ENCODE measurements around the gene TRIP10.
A peak's percentile ranks its signal among the peaks of the same experiment; 100 is the strongest.
"Not testable (repeated sequence)": the region's sequence is repeated elsewhere in the genome, so short reads cannot be mapped to it uniquely, and the experiment has no call there.

The TRIP10 gene

GRCh38 chr19:6768236-6768785, 28.8 kb downstream of the TRIP10 start:
- DNase-seq (ENCODE audit: low read depth in 2 of 2): no peak

GRCh38 chr19:6769006-6769619, 29.6 kb downstream of the TRIP10 start:
- no peak for DNase-seq (ENCODE audit: low read depth in 2 of 2)

- not testable (repeated sequence) for DNase-seq (ENCODE audit: low read depth in 2 of 2)
Measured at GRCh38 chr19:6771648-6772027, 32.2 kb downstream of the TRIP10 start.

GRCh38 chr19:6772028-6772865, 32.8 kb downstream of the TRIP10 start, which contains the start of gene VAV1:
Gene VAV1 (plus strand): TSS chr19:6772708. CDS start chr19:6772808, 100 bp downstream.
- peak; percentile 67 to 75 for DNase-seq (ENCODE audit: low read depth in 2 of 2)

- no peak for DNase-seq (ENCODE audit: low read depth in 2 of 2)
Measured at GRCh38 chr19:6772866-6773322, 33.4 kb downstream of the TRIP10 start.

GRCh38 chr19:6773323-6773931, 33.9 kb downstream of the TRIP10 start:
- peak; percentile 53 to 57 for DNase-seq (ENCODE audit: low read depth in 2 of 2)

- no peak for DNase-seq (ENCODE audit: low read depth in 2 of 2)
Measured at GRCh38 chr19:6774821-6775707, 35.6 kb downstream of the TRIP10 start.

GRCh38 chr19:6776045-6776444, 36.6 kb downstream of the TRIP10 start:
- DNase-seq (ENCODE audit: low read depth in 2 of 2): not testable (repeated sequence)

- DNase-seq (ENCODE audit: low read depth in 2 of 2): no peak
Measured at GRCh38 chr19:6776999-6777398, 37.5 kb downstream of the TRIP10 start.

- no peak for DNase-seq (ENCODE audit: low read depth in 2 of 2)
Measured at GRCh38 chr19:6777434-6777833, 38.0 kb downstream of the TRIP10 start.

GRCh38 chr19:6778386-6778785, 38.9 kb downstream of the TRIP10 start:
- DNase-seq (ENCODE audit: low read depth in 2 of 2): no peak

- DNase-seq (ENCODE audit: low read depth in 2 of 2): no peak
Measured at GRCh38 chr19:6779206-6779605, 39.7 kb downstream of the TRIP10 start.

- no peak for DNase-seq (ENCODE audit: low read depth in 2 of 2)
Measured at GRCh38 chr19:6787393-6787792, 47.9 kb downstream of the TRIP10 start.

- DNase-seq (ENCODE audit: low read depth in 2 of 2): no peak
Measured at GRCh38 chr19:6788896-6789295, 49.4 kb downstream of the TRIP10 start.

GRCh38 chr19:6790194-6791128, 51.0 kb downstream of the TRIP10 start:
- no peak for DNase-seq (ENCODE audit: low read depth in 2 of 2)

- no peak for DNase-seq (ENCODE audit: low read depth in 2 of 2)
Measured at GRCh38 chr19:6791237-6791636, 51.8 kb downstream of the TRIP10 start.

GRCh38 chr19:6793411-6793810, 53.9 kb downstream of the TRIP10 start:
- no peak for DNase-seq (ENCODE audit: low read depth in 2 of 2)

GRCh38 chr19:6793973-6794372, 54.5 kb downstream of the TRIP10 start:
- no peak for DNase-seq (ENCODE audit: low read depth in 2 of 2)

GRCh38 chr19:6794686-6795431, 55.4 kb downstream of the TRIP10 start:
- DNase-seq (ENCODE audit: low read depth in 2 of 2): no peak

Measured in stimulated activated CD4-positive, alpha-beta T cell treated with anti-CD3 and anti-CD28 coated beads, Interleukin-15, amount 100 ng/mL, for 48 hours (primary cell).